ENCODE results near the gene CYTH2.

Gene CYTH2

DNA sequence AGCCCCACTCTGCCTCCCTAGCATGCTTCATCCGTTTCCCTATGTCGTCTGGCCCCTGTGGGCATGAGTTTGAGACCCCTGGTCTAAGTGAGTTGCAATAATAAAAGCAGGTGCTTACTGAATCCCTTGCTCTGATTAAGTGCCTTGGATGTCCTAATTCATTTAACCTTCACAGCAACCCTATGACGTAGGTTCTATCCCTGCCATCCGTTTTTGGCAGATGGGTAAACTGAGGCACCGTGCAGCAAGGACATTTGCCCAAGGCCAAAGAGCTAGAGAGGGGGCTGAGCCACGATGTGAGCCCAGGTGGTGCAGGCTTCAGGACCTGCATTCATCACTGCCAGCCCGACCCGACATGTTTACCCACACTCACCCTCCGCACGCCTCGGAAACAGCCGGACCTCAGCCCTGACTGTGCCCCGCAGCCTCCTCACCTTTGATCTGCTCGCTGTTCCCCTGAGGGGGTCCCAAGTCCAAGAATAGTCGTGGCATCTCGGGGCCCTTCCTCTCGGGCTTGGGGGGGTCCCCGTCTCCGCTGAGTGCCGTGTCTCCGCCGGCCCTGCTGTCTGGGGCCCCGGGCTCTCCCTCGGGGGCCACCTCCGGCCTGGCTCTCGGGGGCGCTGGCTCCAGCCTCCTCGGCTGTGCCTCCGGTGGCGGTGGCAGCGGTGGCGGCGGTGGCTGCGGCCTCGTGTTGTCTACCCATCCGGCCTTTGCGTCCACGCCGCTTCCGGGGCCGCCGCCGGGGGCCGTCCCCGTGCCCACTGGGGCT is 28.0 kb downstream of the CYTH2 start:
- no peak for DNase-seq

- no peak for DNase-seq
Observed at GRCh38 chr19:48497728-48498594, 28.8 kb downstream of the CYTH2 start.

DNA sequence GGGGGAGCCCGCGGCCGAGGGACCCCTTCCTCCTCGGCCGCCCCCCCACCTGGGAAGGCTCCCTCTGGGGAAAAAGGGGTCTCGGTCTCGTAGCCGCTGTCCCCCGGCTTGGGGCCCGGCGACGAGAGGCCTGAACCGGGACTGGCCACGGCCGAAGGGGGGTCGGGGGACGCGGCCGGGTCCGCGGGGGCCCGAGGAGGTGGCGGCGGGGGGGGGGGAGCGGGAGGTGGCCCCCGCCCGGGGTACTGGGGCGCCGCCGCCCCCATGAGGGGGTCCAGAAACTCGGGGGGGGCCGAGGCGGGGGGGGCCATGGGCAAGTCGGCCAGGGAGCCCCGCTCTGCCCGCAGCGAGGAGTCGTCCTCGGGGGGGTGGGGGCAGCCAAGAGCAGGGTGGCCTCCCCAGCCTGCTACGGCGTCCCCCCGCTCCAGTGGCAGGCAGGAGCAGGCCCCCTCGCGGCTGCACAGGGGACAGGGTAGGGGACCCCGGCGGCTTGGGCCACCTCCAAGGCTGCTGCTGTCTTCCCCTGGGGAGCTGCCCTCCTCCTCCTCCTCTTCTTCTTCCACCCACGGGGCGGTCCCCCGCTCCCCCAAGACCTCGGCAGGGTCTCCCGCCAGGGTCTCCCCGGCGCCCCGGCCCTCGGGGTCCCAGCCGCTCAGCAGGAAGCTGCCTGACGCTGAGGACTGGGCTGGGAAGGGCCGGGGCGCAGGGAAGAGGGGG is 29.6 kb downstream of the CYTH2 start:
- no peak for DNase-seq

GRCh38 chr19:48499316-48500090 is 30.3 kb downstream of the CYTH2 start:
- DNase-seq, result no peak

DNA sequence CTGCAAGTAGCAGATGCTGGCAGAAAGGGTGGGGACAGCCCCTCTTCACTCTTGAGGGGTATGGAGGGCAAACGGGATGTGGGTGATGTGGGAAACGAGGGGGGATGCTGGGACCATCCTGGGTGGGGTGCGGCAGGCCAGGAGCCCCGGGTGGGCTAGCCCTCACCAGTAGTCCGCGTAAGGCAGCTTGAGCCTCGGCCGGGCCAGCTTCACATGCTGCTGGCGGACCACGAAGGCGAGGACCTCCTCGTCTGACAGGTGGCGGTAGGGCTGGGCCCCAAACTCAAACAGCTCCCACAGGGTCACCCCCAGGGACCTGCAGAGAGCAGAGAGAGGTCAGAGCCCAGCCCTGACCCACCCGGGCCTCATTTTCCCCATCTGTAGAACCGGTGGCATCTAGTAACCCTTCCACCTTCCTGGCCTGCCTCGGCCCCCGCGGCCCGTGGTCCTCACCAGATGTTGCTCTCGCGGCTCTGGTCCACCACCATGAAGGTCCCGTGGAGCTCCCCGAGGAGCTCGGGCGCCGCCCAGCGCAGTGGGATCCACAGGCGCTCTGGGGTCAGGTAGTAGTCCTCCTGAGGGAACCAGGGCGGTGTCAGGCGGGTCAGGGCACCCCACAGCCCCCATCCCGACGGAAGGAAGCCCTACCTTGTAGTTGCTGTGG is 31.8 kb downstream of the CYTH2 start:
- no peak for DNase-seq

DNA sequence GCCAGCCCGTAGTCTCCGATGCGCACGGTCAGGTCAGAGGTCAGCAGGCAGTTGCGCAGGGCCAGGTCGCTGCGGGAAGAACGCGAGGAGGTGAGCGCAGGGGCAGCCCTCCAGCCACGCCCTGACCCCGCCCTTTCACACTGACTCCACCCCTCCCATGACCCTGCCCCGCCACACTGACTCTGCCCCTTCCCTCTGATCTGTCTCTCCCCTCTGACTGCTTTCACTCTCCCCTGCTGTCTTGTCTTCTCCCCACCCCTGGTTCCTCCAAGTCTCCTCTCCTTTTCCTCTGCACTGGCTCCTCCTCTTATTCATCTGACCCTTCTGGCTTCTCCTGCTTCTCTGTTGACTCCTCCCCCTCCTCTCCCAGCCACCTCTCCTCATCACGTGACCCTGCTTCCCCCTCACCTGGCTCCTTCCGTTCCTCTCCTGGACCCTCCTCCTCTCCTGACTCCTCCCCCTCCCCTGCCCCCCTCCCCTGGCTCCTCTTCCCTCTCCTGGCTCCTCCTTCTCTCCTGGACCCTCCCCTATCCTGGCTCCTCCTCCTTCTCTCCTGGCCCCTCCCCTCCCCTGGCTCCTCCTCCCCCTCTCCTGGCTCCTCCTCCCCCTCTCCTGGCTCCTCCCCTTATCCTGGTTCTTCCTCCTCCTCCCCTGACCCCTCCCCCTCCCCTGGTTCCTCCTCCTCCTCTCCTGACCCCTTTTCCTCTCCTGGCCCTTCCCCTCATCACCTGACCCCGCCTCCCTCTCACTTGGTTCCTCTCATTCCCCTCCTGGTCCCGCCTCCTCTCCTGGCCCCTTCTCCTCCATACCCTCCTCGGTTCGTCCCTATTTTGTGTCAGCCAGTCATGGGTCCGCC is 32.6 kb downstream of the CYTH2 start:
- peak; percentile 98 for DNase-seq

DNA sequence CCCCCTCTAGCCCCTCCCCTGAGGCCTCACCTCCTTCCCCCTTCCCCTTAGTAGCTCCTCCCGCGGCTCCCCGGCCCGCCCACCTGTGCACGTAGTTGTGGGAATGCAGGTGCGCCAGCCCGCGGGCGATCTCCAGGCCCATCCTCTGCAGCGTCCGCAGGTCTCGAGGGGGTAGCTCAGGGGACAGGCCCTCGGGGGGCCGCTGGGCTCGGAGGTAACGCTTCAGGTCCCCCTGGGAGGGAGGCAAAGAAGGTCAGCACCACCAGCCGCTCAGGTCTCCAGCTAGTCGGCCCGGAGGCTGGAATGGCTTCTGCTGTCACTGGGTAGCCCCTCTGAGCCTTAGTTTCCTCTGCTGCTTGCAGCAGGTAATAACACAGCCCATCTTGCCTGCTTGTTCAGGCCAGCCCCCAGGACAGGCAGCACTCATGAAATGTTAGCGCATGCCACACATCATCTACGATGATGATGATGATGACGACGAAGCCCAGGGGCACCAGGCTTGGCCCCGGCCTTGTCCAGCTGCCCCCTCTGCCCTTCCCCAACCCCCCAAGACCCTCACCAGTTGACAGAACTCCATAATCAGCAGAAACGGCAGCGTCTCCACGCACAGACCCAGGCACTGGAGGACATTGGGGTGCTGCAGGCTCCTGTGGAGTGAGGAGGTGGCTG is 33.3 kb downstream of the CYTH2 start:
- DNase-seq, result no peak

DNA sequence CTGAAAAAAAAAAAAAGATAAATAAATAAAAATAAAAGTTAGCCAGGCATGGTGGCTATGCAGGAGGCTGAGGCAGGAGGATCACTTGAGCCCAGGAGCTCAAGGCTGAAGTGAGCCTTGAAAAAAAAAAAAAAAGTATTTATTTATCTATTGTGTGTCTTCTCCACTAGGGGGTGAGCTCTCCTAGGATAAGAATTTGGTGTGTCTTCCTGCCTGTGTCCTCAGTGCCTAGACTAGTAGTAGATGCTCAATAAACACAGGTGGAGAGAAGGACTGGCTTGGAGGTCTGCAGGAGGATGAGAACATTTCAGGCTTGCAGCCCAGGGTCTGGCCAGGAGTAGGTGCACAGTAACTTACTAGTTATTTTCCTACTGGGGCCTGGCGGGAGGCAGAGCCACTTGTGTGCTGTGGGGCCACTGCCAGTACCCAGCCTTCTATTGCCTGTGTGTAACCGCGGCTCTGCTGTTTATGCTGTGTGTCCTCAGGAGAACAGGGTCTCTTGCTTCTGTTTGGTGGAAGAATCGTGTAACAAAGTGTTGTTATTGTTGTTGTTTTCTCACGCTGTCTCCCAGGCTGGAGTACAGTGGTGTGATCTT is 37.1 kb downstream of the CYTH2 start:
- DNase-seq, result peak; percentile 46

- DNase-seq, result no peak
Observed at GRCh38 chr19:48507911-48508439, 38.8 kb downstream of the CYTH2 start.

- no peak for DNase-seq
Observed at GRCh38 chr19:48508729-48509411, 39.7 kb downstream of the CYTH2 start.

- no peak for DNase-seq
Observed at GRCh38 chr19:48509467-48510194, 40.5 kb downstream of the CYTH2 start.

GRCh38 chr19:48510421-48511268 is 41.5 kb downstream of the CYTH2 start:
- peak; percentile 23 for DNase-seq

DNA sequence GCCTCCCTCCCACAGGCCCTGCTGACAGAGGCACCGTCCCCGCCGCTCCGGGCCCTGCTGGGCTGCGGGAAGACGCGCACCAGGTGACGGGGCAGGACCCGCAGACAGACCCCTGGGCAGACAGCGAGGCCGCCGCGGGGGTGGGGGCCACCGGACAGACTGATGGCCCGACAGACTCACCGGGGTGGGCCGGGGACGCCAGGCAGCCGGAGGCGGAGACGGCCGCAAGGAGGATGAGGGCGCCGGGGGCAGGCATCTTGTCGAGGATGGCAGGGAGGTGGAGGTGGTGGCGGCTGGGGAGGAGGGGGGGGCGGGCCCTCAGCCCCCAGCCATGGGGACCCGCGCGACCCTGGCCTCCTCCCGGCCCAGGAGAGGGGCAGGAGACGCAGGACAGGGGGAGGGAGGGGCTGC is 42.2 kb downstream of the CYTH2 start:
- DNase-seq, result no peak

DNA sequence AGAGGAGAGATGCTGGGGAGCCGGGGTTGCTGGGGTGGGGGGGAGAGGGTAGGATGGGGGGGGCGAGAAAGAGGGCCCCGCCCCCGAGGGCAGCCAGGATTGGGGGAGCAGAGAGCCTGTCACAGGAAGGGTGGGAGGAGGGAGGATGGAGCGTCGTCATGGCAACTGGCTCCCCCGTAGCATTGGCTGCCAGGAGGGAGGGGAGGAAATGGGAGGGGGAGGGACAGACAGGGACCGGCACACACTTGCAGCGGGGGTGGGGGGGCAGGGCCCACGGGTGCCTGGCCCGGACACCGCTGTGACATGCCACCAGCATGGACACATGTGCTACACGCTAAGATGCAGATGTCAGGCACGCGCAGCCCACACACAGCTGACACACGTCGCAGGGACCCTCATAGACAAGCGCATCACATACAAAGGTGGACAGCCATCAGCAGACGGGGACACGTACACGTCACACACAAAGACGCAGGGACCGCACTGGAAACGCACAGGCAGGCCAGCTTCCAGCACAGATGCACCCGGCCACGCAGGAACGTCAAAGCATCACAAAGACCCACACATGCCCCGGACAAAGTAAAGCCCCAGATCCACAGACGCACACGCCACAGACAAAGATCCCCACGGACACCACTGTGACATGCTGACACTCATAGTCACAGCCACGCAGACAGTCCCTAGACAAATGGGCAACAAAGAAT is 42.8 kb downstream of the CYTH2 start, which contains the start of gene LMTK3:
Gene LMTK3, minus strand, starts transcription at position 36 of the 704 bp plus-strand sequence. CDS start 259 bp downstream, outside the sequence.
- DNase-seq, result peak; percentile 11

- no peak for DNase-seq
Observed at GRCh38 chr19:48512504-48513288, 43.5 kb downstream of the CYTH2 start.

Data from NCI-H2029 (cell line).